Measurements from ENCODE around the gene COX7A2L.

DNA sequence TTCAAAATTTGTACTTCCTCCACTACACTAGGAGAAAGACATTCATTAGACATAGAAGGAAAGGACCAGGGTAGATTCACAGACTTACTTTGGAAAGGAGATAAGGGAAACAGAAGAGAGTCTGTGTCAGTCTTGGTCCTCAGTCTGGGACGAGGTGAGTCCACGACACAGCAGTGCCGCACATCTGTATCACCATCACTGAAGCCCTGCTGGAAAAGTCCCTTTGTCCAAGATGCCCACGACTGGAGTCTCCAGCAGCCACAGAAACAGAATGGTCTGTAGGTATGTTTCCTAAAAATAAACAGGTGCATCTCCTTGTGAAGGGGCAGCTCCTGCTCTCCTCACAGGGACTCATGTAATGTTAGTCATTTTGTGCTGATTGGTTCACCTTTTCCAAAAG, 27.4 kb downstream of the COX7A2L start:
- TF ChIP-seq, protein P1, sequence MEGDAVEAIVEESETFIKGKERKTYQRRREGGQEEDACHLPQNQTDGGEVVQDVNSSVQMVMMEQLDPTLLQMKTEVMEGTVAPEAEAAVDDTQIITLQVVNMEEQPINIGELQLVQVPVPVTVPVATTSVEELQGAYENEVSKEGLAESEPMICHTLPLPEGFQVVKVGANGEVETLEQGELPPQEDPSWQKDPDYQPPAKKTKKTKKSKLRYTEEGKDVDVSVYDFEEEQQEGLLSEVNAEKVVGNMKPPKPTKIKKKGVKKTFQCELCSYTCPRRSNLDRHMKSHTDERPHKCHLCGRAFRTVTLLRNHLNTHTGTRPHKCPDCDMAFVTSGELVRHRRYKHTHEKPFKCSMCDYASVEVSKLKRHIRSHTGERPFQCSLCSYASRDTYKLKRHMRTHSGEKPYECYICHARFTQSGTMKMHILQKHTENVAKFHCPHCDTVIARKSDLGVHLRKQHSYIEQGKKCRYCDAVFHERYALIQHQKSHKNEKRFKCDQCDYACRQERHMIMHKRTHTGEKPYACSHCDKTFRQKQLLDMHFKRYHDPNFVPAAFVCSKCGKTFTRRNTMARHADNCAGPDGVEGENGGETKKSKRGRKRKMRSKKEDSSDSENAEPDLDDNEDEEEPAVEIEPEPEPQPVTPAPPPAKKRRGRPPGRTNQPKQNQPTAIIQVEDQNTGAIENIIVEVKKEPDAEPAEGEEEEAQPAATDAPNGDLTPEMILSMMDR (IDR thresholded peaks at IDR 0.05; ENCODE audit: low read length), result no peak
- no peak for TF ChIP-seq EZH2 (IDR thresholded peaks at IDR 0.05; ENCODE audit: borderline replicate concordance, low read length)
